Vagina (tissue), 2 donors: Measurements from ENCODE around the gene MIEF1. TPM values are rescaled to one million over a fixed set of nuclear protein-coding genes. Genes with fewer than 3 reads are reported as not detected.

Experiments
- DNase-seq, 2 donors: peaks; one replicate each; pipeline ENCODE4 v3.0.0-alpha.2; 2017; ENCODE audit errors: extremely low spot score in 2 of 2
- H3K27ac ChIP-seq: fragments of 200-600 bp; sonication (generic); one replicate; pipeline ENCODE4 v1.5.1; 2019
- H3K27me3 ChIP-seq: fragments of 200-600 bp; sonication (generic); one replicate; pipeline ENCODE4 v1.5.1; 2019
- H3K36me3 ChIP-seq, 2 donors: fragments of 200-600 bp; sonication (generic); one replicate each; pipeline ENCODE4 v1.5.1; 2017 to 2019
- H3K4me1 ChIP-seq: fragments of 200-600 bp; sonication (generic); one replicate; pipeline ENCODE4 v1.5.1; 2019
- H3K4me3 ChIP-seq, 2 donors: fragments of 200-600 bp; sonication (generic); 1 replicate in 1 of 2; 2 replicates in 1 of 2; pipeline ENCODE4 v1.5.1; 2016 to 2019
- H3K9me3 ChIP-seq: fragments of 200-600 bp; sonication (generic); one replicate; pipeline ENCODE4 v1.5.1; 2019
- CTCF ChIP-seq, 3 experiments: fragments of 450-650 bp in 2 of 3; fragments of 200-600 bp in 1 of 3; sonication (generic) in 1 of 3; IDR thresholded peaks; one replicate each; pipeline ENCODE4 v1.5.1; 2017 to 2019; ENCODE audit warnings: antibody characterized with exemption in 3 of 3, mild to moderate bottlenecking in 2 of 3, moderate library complexity in 2 of 3
- POLR2A ChIP-seq, 2 donors: fragments of 450-650 bp; IDR thresholded peaks; one replicate each; pipeline ENCODE4 v1.6.1; 2017; ENCODE audit warnings: antibody characterized with exemption in 2 of 2, mild to moderate bottlenecking in 2 of 2, moderate library complexity in 2 of 2
- POLR2AphosphoS5 ChIP-seq, 2 donors: sonication (generic); formaldehyde crosslinking; IDR thresholded peaks; one replicate each; pipeline ENCODE4 v1.9.0; 2017; ENCODE audit warnings: antibody characterized with exemption in 2 of 2, mild to moderate bottlenecking in 2 of 2, low read depth in 1 of 2; ENCODE audit not compliant: insufficient read depth in 1 of 2
- intact Hi-C: fragments of 100-400 bp; cut with DNase I; formaldehyde crosslinking; loops from one replicate; pipeline ENCODE4 v1.15.1; 2023
- total RNA-seq: library from RNA; depleted of rRNA; stranded (reverse); fragments of >200 nt; gene quantifications from one replicate; pipeline ENCODE4 v1.2.3, GENCODE V29; 2016

The MIEF1 gene
- total RNA-seq, 1 donor from 2014 or later = 18.9 TPM

- Histone ChIP-seq H3K9me3 (no peaks in the 10 kb centered on the region), H3K4me1 (peaks cover 38% of the 10 kb centered on the region), H3K27ac (peak overlapping the region; percentile 13), H3K27me3 (no peaks in the 10 kb centered on the region), H3K36me3 (no peaks in the 10 kb centered on the region), H3K4me3 (no peak overlapping the region)
- no peak for DNase-seq
- TF ChIP-seq CTCF (IDR thresholded peaks at IDR 0.05) = no peak
- no peak for TF ChIP-seq POLR2AphosphoS5 (IDR thresholded peaks at IDR 0.05; ENCODE audit: insufficient read depth in 1 of 2, low read depth in 1 of 2)
- TF ChIP-seq POLR2A (IDR thresholded peaks at IDR 0.05) = no peak
- intact Hi-C loops = no loop called here
Observed at GRCh38 chr22:39473851-39474250, 28.2 kb upstream of the MIEF1 start.

- peak overlapping the region; percentile 13 for H3K27ac ChIP-seq
- intact Hi-C loops = no loop called here
- no peaks in the 10 kb centered on the region for H3K27me3 ChIP-seq
- H3K36me3 ChIP-seq = no peaks in the 10 kb centered on the region
- no peak overlapping the region for H3K4me3 ChIP-seq
- H3K9me3 ChIP-seq = no peaks in the 10 kb centered on the region
- no peak for DNase-seq
- TF ChIP-seq CTCF (IDR thresholded peaks at IDR 0.05) = no peak
- no peak for TF ChIP-seq POLR2AphosphoS5 (IDR thresholded peaks at IDR 0.05; ENCODE audit: insufficient read depth in 1 of 2, low read depth in 1 of 2)
- no peak for TF ChIP-seq POLR2A (IDR thresholded peaks at IDR 0.05)
- H3K4me1 ChIP-seq = peaks cover 35% of the 10 kb centered on the region
Observed at GRCh38 chr22:39474351-39475111, 27.6 kb upstream of the MIEF1 start.

GRCh38 chr22:39475337-39475736 lies 26.8 kb upstream of the MIEF1 start:
- no peak overlapping the region for H3K4me3 ChIP-seq
- DNase-seq = no peak
- no peaks in the 10 kb centered on the region for H3K36me3 ChIP-seq
- no peaks in the 10 kb centered on the region for H3K9me3 ChIP-seq
- H3K27ac ChIP-seq = no peak overlapping the region
- no peaks in the 10 kb centered on the region for H3K27me3 ChIP-seq
- intact Hi-C loops = no loop called here
- TF ChIP-seq CTCF (IDR thresholded peaks at IDR 0.05) (no peak), POLR2AphosphoS5 (IDR thresholded peaks at IDR 0.05; ENCODE audit: insufficient read depth in 1 of 2, low read depth in 1 of 2) (no peak)
- peaks cover 27% of the 10 kb centered on the region for H3K4me1 ChIP-seq

GRCh38 chr22:39475902-39476301 lies 26.2 kb upstream of the MIEF1 start:
- Histone ChIP-seq H3K36me3 (no peaks in the 10 kb centered on the region), H3K27me3 (no peaks in the 10 kb centered on the region), H3K4me1 (peaks cover 22% of the 10 kb centered on the region), H3K9me3 (no peaks in the 10 kb centered on the region), H3K27ac (no peak overlapping the region), H3K4me3 (no peak overlapping the region)
- TF ChIP-seq POLR2A (IDR thresholded peaks at IDR 0.05) = no peak
- no peak for TF ChIP-seq POLR2AphosphoS5 (IDR thresholded peaks at IDR 0.05; ENCODE audit: insufficient read depth in 1 of 2, low read depth in 1 of 2)
- no peak for TF ChIP-seq CTCF (IDR thresholded peaks at IDR 0.05)
- intact Hi-C loops = no loop called here
- DNase-seq = no peak

GRCh38 chr22:39476664-39477063 lies 25.4 kb upstream of the MIEF1 start:
- intact Hi-C loops = no loop called here
- TF ChIP-seq CTCF (IDR thresholded peaks at IDR 0.05) (no peak), POLR2A (IDR thresholded peaks at IDR 0.05) (no peak), POLR2AphosphoS5 (IDR thresholded peaks at IDR 0.05; ENCODE audit: insufficient read depth in 1 of 2, low read depth in 1 of 2) (no peak)
- no peaks in the 10 kb centered on the region for H3K36me3 ChIP-seq

More at GRCh38 chr22:39476664-39477063, 25.4 kb upstream of the MIEF1 start:
- no peak for DNase-seq
- no peak overlapping the region for H3K4me3 ChIP-seq
- H3K9me3 ChIP-seq = no peaks in the 10 kb centered on the region
- H3K27ac ChIP-seq = no peak overlapping the region
- H3K4me1 ChIP-seq = peaks cover 14% of the 10 kb centered on the region
- no peaks in the 10 kb centered on the region for H3K27me3 ChIP-seq
